GM13976 (cell line): Measurements from ENCODE around the gene EEFSEC.

Experiments used
- DNase-seq: peaks from one replicate; pipeline ENCODE4 v3.0.0; 2012; ENCODE audit warnings: low spot score
- in situ Hi-C: fragments of 300-500 bp; cut with MboI; formaldehyde crosslinking; loops from one replicate; pipeline ENCODE4 v1.12.0; 2022; ENCODE audit warnings: low sequenced_read_pairs, mixed read lengths, inconsistent platforms; ENCODE audit not compliant: unreplicated experiment
- TF ChIP-seq, protein P1 (sequence below): IDR thresholded peaks from 2 replicates; pipeline ENCODE4 v1.5.1; 2012; ENCODE audit warnings: borderline replicate concordance, mild to moderate bottlenecking; ENCODE audit not compliant: insufficient read depth; ENCODE audit errors: extremely low read depth, missing control alignments, control extremely low read depth

Gene EEFSEC

DNA sequence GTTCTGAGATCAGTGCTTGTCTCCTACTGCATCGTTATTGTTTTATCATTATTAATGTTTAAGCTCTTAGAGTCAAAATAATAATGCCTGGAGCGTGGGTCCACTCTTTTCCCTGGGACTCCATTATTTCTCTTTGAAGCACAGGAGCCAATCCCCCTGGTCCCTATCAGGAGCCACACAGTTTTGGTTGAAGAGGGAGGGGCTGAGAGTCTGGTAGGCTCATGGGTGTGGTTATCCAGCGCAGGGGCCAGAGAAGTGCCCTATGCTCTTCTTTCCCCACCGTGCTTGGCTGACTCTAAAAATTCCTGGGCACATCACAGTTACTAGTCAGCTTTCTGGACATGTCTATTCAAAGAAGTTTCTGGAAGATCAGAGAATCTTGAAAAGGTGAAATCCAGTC is 191.9 kb downstream of the EEFSEC start:
- TF ChIP-seq, protein P1, sequence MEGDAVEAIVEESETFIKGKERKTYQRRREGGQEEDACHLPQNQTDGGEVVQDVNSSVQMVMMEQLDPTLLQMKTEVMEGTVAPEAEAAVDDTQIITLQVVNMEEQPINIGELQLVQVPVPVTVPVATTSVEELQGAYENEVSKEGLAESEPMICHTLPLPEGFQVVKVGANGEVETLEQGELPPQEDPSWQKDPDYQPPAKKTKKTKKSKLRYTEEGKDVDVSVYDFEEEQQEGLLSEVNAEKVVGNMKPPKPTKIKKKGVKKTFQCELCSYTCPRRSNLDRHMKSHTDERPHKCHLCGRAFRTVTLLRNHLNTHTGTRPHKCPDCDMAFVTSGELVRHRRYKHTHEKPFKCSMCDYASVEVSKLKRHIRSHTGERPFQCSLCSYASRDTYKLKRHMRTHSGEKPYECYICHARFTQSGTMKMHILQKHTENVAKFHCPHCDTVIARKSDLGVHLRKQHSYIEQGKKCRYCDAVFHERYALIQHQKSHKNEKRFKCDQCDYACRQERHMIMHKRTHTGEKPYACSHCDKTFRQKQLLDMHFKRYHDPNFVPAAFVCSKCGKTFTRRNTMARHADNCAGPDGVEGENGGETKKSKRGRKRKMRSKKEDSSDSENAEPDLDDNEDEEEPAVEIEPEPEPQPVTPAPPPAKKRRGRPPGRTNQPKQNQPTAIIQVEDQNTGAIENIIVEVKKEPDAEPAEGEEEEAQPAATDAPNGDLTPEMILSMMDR = no peak
- DNase-seq = no peak
- in situ Hi-C loops = no loop called here

- no peak for DNase-seq
- in situ Hi-C loops = no loop called here
- TF ChIP-seq, protein P1 = no peak
These were observed 193.3 kb downstream of the EEFSEC start for GRCh38 chr3:128346562-128346961.

- TF ChIP-seq, protein P1 = no peak
- no peak for DNase-seq
- in situ Hi-C loops = no loop called here
These were observed 194.0 kb downstream of the EEFSEC start for GRCh38 chr3:128347282-128347681.

GRCh38 chr3:128348075-128348474 is 194.8 kb downstream of the EEFSEC start:
- in situ Hi-C loops = no loop called here
- no peak for DNase-seq
- TF ChIP-seq, protein P1 = no peak

DNA sequence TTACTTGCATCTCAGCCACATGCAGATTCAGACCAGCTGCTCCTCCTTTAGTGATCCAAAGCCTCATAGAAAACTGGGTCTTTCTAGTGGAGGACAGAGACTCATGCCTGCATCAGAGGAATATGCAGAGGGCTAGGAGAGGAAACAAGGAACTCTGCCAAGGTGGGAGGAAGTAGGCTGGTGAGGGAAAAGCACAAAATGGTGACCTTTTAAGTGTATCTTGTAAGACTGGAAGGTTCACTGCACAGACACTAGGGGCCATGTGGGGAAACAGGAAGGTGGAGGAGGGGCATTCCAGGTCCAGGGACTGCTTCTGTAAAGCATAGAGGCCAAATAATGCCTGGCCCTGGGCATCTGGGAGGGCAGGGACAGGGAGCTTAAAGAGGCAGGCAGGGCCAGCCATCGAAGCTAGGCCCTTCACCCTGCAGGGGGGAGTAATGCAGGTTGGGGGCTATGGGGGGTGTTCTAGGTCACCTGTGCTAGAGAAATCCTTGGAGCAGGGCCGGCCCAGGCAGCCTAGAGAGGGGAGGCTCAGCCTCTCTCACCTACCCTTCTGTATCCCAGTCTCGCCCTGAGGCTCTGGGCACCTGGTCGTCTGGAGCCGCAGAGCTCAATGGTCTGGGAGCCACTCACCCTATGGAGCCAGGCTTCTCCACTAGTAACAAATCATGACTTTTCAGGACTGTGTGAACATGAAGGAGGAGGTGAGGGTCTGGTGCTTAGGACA is 195.7 kb downstream of the EEFSEC start:
- TF ChIP-seq, protein P1 = no peak
- in situ Hi-C loops = no loop called here
- peak; percentile 51 for DNase-seq

GRCh38 chr3:128349963-128350599 is 196.8 kb downstream of the EEFSEC start:
- TF ChIP-seq, protein P1 = no peak
- in situ Hi-C loops = no loop called here
- DNase-seq = no peak

DNA sequence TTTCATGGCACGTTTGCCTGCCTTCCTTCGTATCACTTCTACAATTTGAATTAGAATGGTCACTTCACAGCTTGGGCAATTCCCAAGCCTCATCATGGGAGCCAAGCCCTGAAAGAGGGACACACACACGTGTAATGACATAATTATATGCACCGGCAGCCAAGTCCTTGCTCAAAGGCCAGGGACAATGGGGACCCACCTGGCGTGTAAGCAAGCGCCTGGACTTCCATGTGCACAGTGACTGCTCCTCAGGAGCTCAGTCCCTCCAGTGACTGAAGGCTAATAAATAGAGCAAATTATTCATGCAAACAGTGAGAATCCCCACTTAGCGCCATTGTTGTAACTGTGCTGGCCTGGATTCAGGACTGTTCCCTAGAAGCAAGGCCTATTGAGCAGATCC is 198.3 kb downstream of the EEFSEC start:
- DNase-seq = no peak
- in situ Hi-C loops = no loop called here
- TF ChIP-seq, protein P1 = no peak
